Neural progenitor cell (in vitro differentiated cells): ENCODE data around the gene TRHDE. TPM values are rescaled to one million over a fixed set of nuclear protein-coding genes. Genes with fewer than 3 reads are reported as not detected.

ENCODE experiments used
- DNase-seq: peaks from one replicate; pipeline ENCODE4 v3.0.0-alpha.2; 2016; ENCODE audit warnings: low spot score
- H2AFZ ChIP-seq: fragments of 200-600 bp; sonication (generic); replicated peaks from 2 replicates; pipeline ENCODE4 v1.6.1; 2016; ENCODE audit warnings: antibody characterized with exemption
- H3F3A ChIP-seq: fragments of 200-600 bp; sonication (generic); 2 replicates; pipeline ENCODE4 v1.6.1; 2016; ENCODE audit warnings: antibody characterized with exemption, low read depth
- H3K27ac ChIP-seq: fragments of 200-600 bp; sonication (generic); 2 replicates; pipeline ENCODE4 v1.5.1; 2016; ENCODE audit warnings: mild to moderate bottlenecking
- H3K27me3 ChIP-seq: fragments of 200-600 bp; sonication (generic); 2 replicates; pipeline ENCODE4 v1.6.1; 2016; ENCODE audit warnings: mild to moderate bottlenecking, moderate library complexity
- H3K36me3 ChIP-seq: fragments of 200-600 bp; sonication (generic); 2 replicates; pipeline ENCODE4 v1.5.1; 2016
- H3K4me1 ChIP-seq: fragments of 200-600 bp; sonication (generic); 2 replicates; pipeline ENCODE4 v1.6.1; 2016; ENCODE audit warnings: mixed run types
- H3K4me2 ChIP-seq: fragments of 200-600 bp; sonication (generic); 2 replicates; pipeline ENCODE4 v1.6.1; 2016
- H3K4me3 ChIP-seq: fragments of 200-600 bp; sonication (generic); 2 replicates; pipeline ENCODE4 v1.5.1; 2016
- H3K79me2 ChIP-seq: fragments of 200-600 bp; sonication (generic); 2 replicates; pipeline ENCODE4 v1.6.1; 2016; ENCODE audit warnings: low read depth
- H3K9ac ChIP-seq: fragments of 200-600 bp; sonication (generic); 2 replicates; pipeline ENCODE4 v1.6.1; 2016
- H3K9me3 ChIP-seq: fragments of 200-600 bp; sonication (generic); 2 replicates; pipeline ENCODE4 v1.5.1; 2016; ENCODE audit warnings: low read depth
- H4K20me1 ChIP-seq: fragments of 200-600 bp; sonication (generic); 2 replicates; pipeline ENCODE4 v1.6.1; 2016; ENCODE audit warnings: low read depth
- H3K27ac Mint-ChIP-seq: 3 replicates; pipeline ENCODE4 v1.8.0; 2021; ENCODE audit warnings: mixed read lengths
- H3K27me3 Mint-ChIP-seq: 2 replicates; pipeline ENCODE4 v1.8.0; 2022; ENCODE audit warnings: low read depth, mild to moderate bottlenecking, inconsistent platforms, moderate library complexity, mixed read lengths; ENCODE audit not compliant: insufficient read depth
- H3K36me3 Mint-ChIP-seq: 3 replicates; pipeline ENCODE4 v1.8.0; 2021; ENCODE audit warnings: mixed read lengths
- H3K4me1 Mint-ChIP-seq: 3 replicates; pipeline ENCODE4 v1.8.0; 2021; ENCODE audit warnings: mixed read lengths
- H3K4me3 Mint-ChIP-seq: 3 replicates; pipeline ENCODE4 v1.8.0; 2021; ENCODE audit warnings: mild to moderate bottlenecking, moderate library complexity, mixed read lengths
- H3K9me3 Mint-ChIP-seq: 3 replicates; pipeline ENCODE4 v1.8.0; 2020; ENCODE audit warnings: mixed read lengths
- CTCF ChIP-seq: fragments of 200-600 bp; sonication (generic); IDR thresholded peaks from 2 replicates; pipeline ENCODE4 v1.5.1; 2017; ENCODE audit warnings: antibody characterized with exemption, mild to moderate bottlenecking
- EZH2 ChIP-seq: fragments of 200-600 bp; sonication (generic); IDR thresholded peaks from 2 replicates; pipeline ENCODE4 v1.6.1; 2017; ENCODE audit warnings: antibody characterized with exemption, mild to moderate bottlenecking, moderate library complexity
- EZH2phosphoT487 ChIP-seq: fragments of 200-600 bp; sonication (generic); IDR thresholded peaks from 2 replicates; pipeline ENCODE4 v1.6.1; 2017; ENCODE audit warnings: antibody characterized with exemption
- total RNA-seq: library from RNA; depleted of rRNA; stranded (reverse); fragments of >200 nt; gene quantifications from 2 replicates; pipeline ENCODE4 v1.2.3, GENCODE V29; 2015; ENCODE audit warnings: low replicate concordance

The TRHDE gene
- total RNA-seq, 1 donor from 2014 or later = 4.5 TPM

GRCh38 chr12:72549184-72549583 lies 277.0 kb downstream of the TRHDE start:
- DNase-seq = no peak
- H4K20me1 ChIP-seq = no peaks in the 10 kb centered on the region
- peaks cover 11% of the 10 kb centered on the region for H3K4me1 ChIP-seq
- no peaks in the 10 kb centered on the region for H3K36me3 Mint-ChIP-seq
- no peak overlapping the region for H3K9ac ChIP-seq
- H3K36me3 ChIP-seq = no peaks in the 10 kb centered on the region
- no peaks in the 10 kb centered on the region for H3K27me3 Mint-ChIP-seq
- no peak overlapping the region for H2AFZ ChIP-seq
- H3K9me3 Mint-ChIP-seq = no peaks in the 10 kb centered on the region
- no peaks in the 10 kb centered on the region for H3K27me3 ChIP-seq
- no peaks in the 10 kb centered on the region for H3F3A ChIP-seq
- H3K79me2 ChIP-seq = no peaks in the 10 kb centered on the region
- H3K4me2 ChIP-seq = no peak overlapping the region
- no peak overlapping the region for H3K4me3 ChIP-seq
- no peaks in the 10 kb centered on the region for H3K4me1 Mint-ChIP-seq
- H3K9me3 ChIP-seq = no peaks in the 10 kb centered on the region
- H3K27ac ChIP-seq = no peak overlapping the region
- no peak for TF ChIP-seq EZH2phosphoT487
- no peak for TF ChIP-seq EZH2
- TF ChIP-seq CTCF = no peak
- no peak overlapping the region for H3K27ac Mint-ChIP-seq
- H3K4me3 Mint-ChIP-seq = no peak overlapping the region

GRCh38 chr12:72560003-72560769 lies 288.0 kb downstream of the TRHDE start:
- H3K4me3 ChIP-seq = no peak overlapping the region
- H2AFZ ChIP-seq = no peak overlapping the region
- Mint-ChIP-seq H3K36me3 (no peaks in the 10 kb centered on the region), H3K27me3 (no peaks in the 10 kb centered on the region), H3K4me3 (no peak overlapping the region), H3K4me1 (no peaks in the 10 kb centered on the region), H3K27ac (no peak overlapping the region), H3K9me3 (no peaks in the 10 kb centered on the region)
- no peaks in the 10 kb centered on the region for H3K27me3 ChIP-seq
- H3K36me3 ChIP-seq = no peaks in the 10 kb centered on the region
- no peaks in the 10 kb centered on the region for H3K4me1 ChIP-seq
- no peak overlapping the region for H3K4me2 ChIP-seq
- H3K9me3 ChIP-seq = no peaks in the 10 kb centered on the region
- no peaks in the 10 kb centered on the region for H4K20me1 ChIP-seq
- DNase-seq = no peak
- H3K27ac ChIP-seq = no peak overlapping the region
- no peaks in the 10 kb centered on the region for H3K79me2 ChIP-seq
- no peaks in the 10 kb centered on the region for H3F3A ChIP-seq
- TF ChIP-seq EZH2phosphoT487 (no peak), CTCF (peak; percentile 20)
- H3K9ac ChIP-seq = no peak overlapping the region

GRCh38 chr12:72570601-72571000 lies 298.4 kb downstream of the TRHDE start:
- Histone ChIP-seq H3F3A (no peaks in the 10 kb centered on the region), H2AFZ (no peak overlapping the region), H4K20me1 (no peaks in the 10 kb centered on the region), H3K4me2 (no peak overlapping the region), H3K9me3 (no peaks in the 10 kb centered on the region), H3K79me2 (no peaks in the 10 kb centered on the region), H3K27me3 (no peaks in the 10 kb centered on the region), H3K27ac (no peak overlapping the region), H3K4me3 (no peak overlapping the region), H3K36me3 (no peaks in the 10 kb centered on the region), H3K9ac (no peak overlapping the region), H3K4me1 (no peaks in the 10 kb centered on the region)
- no peaks in the 10 kb centered on the region for H3K27me3 Mint-ChIP-seq
- H3K4me1 Mint-ChIP-seq = no peaks in the 10 kb centered on the region
- no peaks in the 10 kb centered on the region for H3K9me3 Mint-ChIP-seq
- TF ChIP-seq EZH2 (no peak), CTCF (peak; percentile 81)
- peak; percentile 74 for DNase-seq
- no peak overlapping the region for H3K27ac Mint-ChIP-seq
- H3K4me3 Mint-ChIP-seq = no peak overlapping the region
- H3K36me3 Mint-ChIP-seq = no peaks in the 10 kb centered on the region
